Epidermal melanocyte (primary cell): ENCODE results near the gene DHX34.
"Not testable (repeated sequence)": the region's sequence is repeated elsewhere in the genome, so short reads cannot be mapped to it uniquely, and the experiment has no call there.

Source experiments
- DNase-seq: peaks from one replicate; pipeline ENCODE4 v3.0.0; 2011; ENCODE audit warnings: low spot score; ENCODE audit not compliant: insufficient read length

DHX34 gene

GRCh38 chr19:47323872-47324271, 25.2 kb upstream of the DHX34 start:
- no peak for DNase-seq

GRCh38 chr19:47324502-47324901, 24.6 kb upstream of the DHX34 start:
- no peak for DNase-seq

GRCh38 chr19:47330466-47330869, 18.6 kb upstream of the DHX34 start:
- DNase-seq = no peak

GRCh38 chr19:47331490-47331889, 17.6 kb upstream of the DHX34 start:
- no peak for DNase-seq

GRCh38 chr19:47331931-47332547, 17.1 kb upstream of the DHX34 start, which contains the start of gene C5AR2:
TSS of gene C5AR2 (plus strand) at chr19:47332175. CDS start at chr19:47340800, 8,625 bp downstream.
- no peak for DNase-seq

- not testable (repeated sequence) for DNase-seq
Measured at GRCh38 chr19:47336765-47337718, 12.1 kb upstream of the DHX34 start.

- DNase-seq = no peak
Measured at GRCh38 chr19:47339196-47339880, 9.8 kb upstream of the DHX34 start.

GRCh38 chr19:47340477-47341208, 8.5 kb upstream of the DHX34 start:
- no peak for DNase-seq

- DNase-seq = no peak
Measured at GRCh38 chr19:47341734-47342133, 7.4 kb upstream of the DHX34 start.

GRCh38 chr19:47343194-47343802, 5.8 kb upstream of the DHX34 start:
- DNase-seq = no peak

- DNase-seq = no peak
Measured at GRCh38 chr19:47344425-47344824, 4.7 kb upstream of the DHX34 start.

GRCh38 chr19:47346024-47346423, 3.1 kb upstream of the DHX34 start:
- not testable (repeated sequence) for DNase-seq

GRCh38 chr19:47350630-47351029, 1.5 kb downstream of the DHX34 start:
- DNase-seq = no peak

GRCh38 chr19:47351548-47351947, 2.4 kb downstream of the DHX34 start:
- peak; percentile 79 for DNase-seq

- no peak for DNase-seq
Measured at GRCh38 chr19:47352095-47352494, 3.0 kb downstream of the DHX34 start.

GRCh38 chr19:47353307-47353712, 4.2 kb downstream of the DHX34 start:
- no peak for DNase-seq

- DNase-seq = no peak
Measured at GRCh38 chr19:47356900-47357299, 7.8 kb downstream of the DHX34 start.

GRCh38 chr19:47357788-47358680, 8.9 kb downstream of the DHX34 start:
- no peak for DNase-seq

- no peak for DNase-seq
Measured at GRCh38 chr19:47358936-47359335, 9.8 kb downstream of the DHX34 start.

- DNase-seq = no peak
Measured at GRCh38 chr19:47362321-47362720, 13.2 kb downstream of the DHX34 start.
